Keratinocyte (primary cell): ENCODE results near the gene DISC1.

ENCODE experiments used
- EZH2 ChIP-seq: IDR thresholded peaks from one replicate; pipeline ENCODE4 v1.6.1; 2012; ENCODE audit warnings: inconsistent platforms, mild to moderate bottlenecking, low read length, moderate library complexity
- TF ChIP-seq, protein P1 (sequence below), 3 experiments: IDR thresholded peaks in 1 of 3; conservative IDR thresholded peaks in 1 of 3; optimal IDR thresholded peaks in 1 of 3; 2 replicates in 2 of 3; 3 replicates in 1 of 3; pipeline versions ENCODE3 to v1.5.1; 2011; ENCODE audit warnings: low read length in 3 of 3, mild to moderate bottlenecking in 3 of 3, moderate library complexity in 2 of 3, control low read depth in 1 of 3, inconsistent platforms in 1 of 3; ENCODE audit not compliant: insufficient read depth in 2 of 3; ENCODE audit errors: extremely low read depth in 1 of 3

DNA sequence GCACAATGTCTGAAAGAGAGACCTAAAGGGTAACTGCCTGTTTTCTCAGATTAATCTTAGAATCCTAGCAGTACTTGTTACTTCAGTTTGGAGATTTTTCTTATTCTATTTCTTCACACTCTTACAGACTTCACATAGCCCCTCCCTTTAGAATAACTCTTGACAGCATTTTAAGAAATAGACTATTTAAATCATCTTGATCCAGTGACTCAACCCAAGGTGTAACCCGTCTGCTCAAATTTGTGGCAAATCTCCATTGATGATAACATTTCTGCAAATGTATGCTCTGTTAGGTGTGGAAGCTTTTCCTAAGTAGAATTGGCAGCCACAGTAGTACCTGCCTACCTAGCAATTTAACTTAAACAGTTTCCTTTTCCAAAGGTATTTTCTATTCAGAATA, 391.2 kb downstream of the DISC1 start:
- TF ChIP-seq, protein P1, sequence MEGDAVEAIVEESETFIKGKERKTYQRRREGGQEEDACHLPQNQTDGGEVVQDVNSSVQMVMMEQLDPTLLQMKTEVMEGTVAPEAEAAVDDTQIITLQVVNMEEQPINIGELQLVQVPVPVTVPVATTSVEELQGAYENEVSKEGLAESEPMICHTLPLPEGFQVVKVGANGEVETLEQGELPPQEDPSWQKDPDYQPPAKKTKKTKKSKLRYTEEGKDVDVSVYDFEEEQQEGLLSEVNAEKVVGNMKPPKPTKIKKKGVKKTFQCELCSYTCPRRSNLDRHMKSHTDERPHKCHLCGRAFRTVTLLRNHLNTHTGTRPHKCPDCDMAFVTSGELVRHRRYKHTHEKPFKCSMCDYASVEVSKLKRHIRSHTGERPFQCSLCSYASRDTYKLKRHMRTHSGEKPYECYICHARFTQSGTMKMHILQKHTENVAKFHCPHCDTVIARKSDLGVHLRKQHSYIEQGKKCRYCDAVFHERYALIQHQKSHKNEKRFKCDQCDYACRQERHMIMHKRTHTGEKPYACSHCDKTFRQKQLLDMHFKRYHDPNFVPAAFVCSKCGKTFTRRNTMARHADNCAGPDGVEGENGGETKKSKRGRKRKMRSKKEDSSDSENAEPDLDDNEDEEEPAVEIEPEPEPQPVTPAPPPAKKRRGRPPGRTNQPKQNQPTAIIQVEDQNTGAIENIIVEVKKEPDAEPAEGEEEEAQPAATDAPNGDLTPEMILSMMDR (optimal IDR thresholded peaks at IDR 0.05 in 1 of 3, IDR thresholded peaks at IDR 0.05 in 1 of 3, conservative IDR thresholded peaks at IDR 0.05 in 1 of 3; ENCODE audit: extremely low read depth in 1 of 3, insufficient read depth in 2 of 3, low read length in 3 of 3), result no peak
- no peak for TF ChIP-seq EZH2
